Astrocyte (in vitro differentiated cells and primary cell): ENCODE measurements around the gene LRRTM4. TPM values are rescaled to one million over a fixed set of nuclear protein-coding genes. Genes with fewer than 3 reads are reported as not detected.

Experiments
- DNase-seq: peaks from one replicate; pipeline ENCODE4 v3.0.0-alpha.2; 2010; ENCODE audit warnings: low read depth
- FAIRE-seq: peaks from 2 replicates; lab custom pipeline; 2011; peaks lifted over from hg19 to GRCh38; lab: Jason Lieb, UNC
- H2AFZ ChIP-seq: 2 replicates; pipeline ENCODE4 v1.6.0; 2012; ENCODE audit warnings: low read depth, low read length, inconsistent platforms
- H3K27ac ChIP-seq: 2 replicates; pipeline ENCODE4 v1.5.1; 2011; ENCODE audit warnings: low read depth, low read length, inconsistent platforms
- H3K27me3 ChIP-seq: 2 replicates; pipeline ENCODE4 v1.6.0; 2011; ENCODE audit warnings: low read length, inconsistent platforms; ENCODE audit not compliant: insufficient read depth
- H3K36me3 ChIP-seq: 2 replicates; pipeline ENCODE4 v1.5.1; 2011; ENCODE audit warnings: low read length, inconsistent platforms; ENCODE audit not compliant: insufficient read depth
- H3K4me1 ChIP-seq: 2 replicates; pipeline ENCODE4 v1.5.1; 2011; ENCODE audit warnings: low read length, inconsistent platforms; ENCODE audit not compliant: insufficient read depth
- H3K4me2 ChIP-seq: 2 replicates; pipeline ENCODE4 v1.6.0; 2012; ENCODE audit warnings: low read length, inconsistent platforms
- H3K4me3 ChIP-seq: 2 replicates; pipeline ENCODE4 v1.5.1; 2011; ENCODE audit warnings: low read depth, mild to moderate bottlenecking, low read length, inconsistent platforms; ENCODE audit not compliant: insufficient read depth
- H3K79me2 ChIP-seq: 2 replicates; pipeline ENCODE4 v1.6.0; 2012; ENCODE audit warnings: mild to moderate bottlenecking, low read length, inconsistent platforms; ENCODE audit not compliant: insufficient read depth
- H3K9ac ChIP-seq: 2 replicates; pipeline ENCODE4 v1.6.0; 2012; ENCODE audit warnings: mild to moderate bottlenecking, low read length, inconsistent platforms
- H3K9me3 ChIP-seq: 2 replicates; pipeline ENCODE4 v1.5.1; 2012; ENCODE audit warnings: low read depth, mild to moderate bottlenecking, low read length, inconsistent platforms; ENCODE audit not compliant: insufficient read depth
- H4K20me1 ChIP-seq: 2 replicates; pipeline ENCODE4 v1.6.0; 2012; ENCODE audit warnings: low read length, inconsistent platforms; ENCODE audit not compliant: insufficient read depth
- H3K27ac Mint-ChIP-seq: one replicate; pipeline ENCODE4 v1.8.0; 2021; ENCODE audit warnings: mild to moderate bottlenecking, mixed read lengths; ENCODE audit not compliant: unreplicated experiment
- H3K27me3 Mint-ChIP-seq: one replicate; pipeline ENCODE4 v1.8.0; 2021; ENCODE audit warnings: low read depth, mixed read lengths; ENCODE audit not compliant: unreplicated experiment
- H3K36me3 Mint-ChIP-seq: one replicate; pipeline ENCODE4 v1.8.0; 2021; ENCODE audit warnings: low read depth, mixed read lengths; ENCODE audit not compliant: unreplicated experiment
- H3K4me1 Mint-ChIP-seq: one replicate; pipeline ENCODE4 v1.8.0; 2021; ENCODE audit warnings: low read depth, mixed read lengths; ENCODE audit not compliant: unreplicated experiment
- H3K4me3 Mint-ChIP-seq: one replicate; pipeline ENCODE4 v1.8.0; 2021; ENCODE audit warnings: mild to moderate bottlenecking, moderate library complexity, mixed read lengths; ENCODE audit not compliant: unreplicated experiment
- H3K9me3 Mint-ChIP-seq: one replicate; pipeline ENCODE4 v1.8.0; 2021; ENCODE audit warnings: mild to moderate bottlenecking, mixed read lengths; ENCODE audit not compliant: unreplicated experiment
- CTCF ChIP-seq: IDR thresholded peaks from 2 replicates; pipeline ENCODE4 v1.5.1; 2011; ENCODE audit warnings: low read depth, mild to moderate bottlenecking, inconsistent platforms, low read length, moderate library complexity; ENCODE audit not compliant: insufficient read depth
- EZH2 ChIP-seq: IDR thresholded peaks from 2 replicates; pipeline ENCODE4 v1.6.1; 2012; ENCODE audit warnings: mild to moderate bottlenecking, low read length, inconsistent platforms; ENCODE audit not compliant: insufficient read depth
- total RNA-seq: library from RNA; stranded (reverse); gene quantifications from 2 replicates; pipeline ENCODE4 v1.2.1, GENCODE V29; 2021

LRRTM4 gene
- total RNA-seq, 1 donor from 2014 or later = 0.59 TPM

GRCh38 chr2:77296791-77297190 is 225.4 kb downstream of the LRRTM4 start:
- no peak overlapping the region for H3K9ac ChIP-seq
- TF ChIP-seq EZH2 = no peak
- no peak for TF ChIP-seq CTCF
- no peaks in the 10 kb centered on the region for H3K9me3 ChIP-seq
- H3K36me3 Mint-ChIP-seq = no peaks in the 10 kb centered on the region
- no peaks in the 10 kb centered on the region for H3K36me3 ChIP-seq
- no peaks in the 10 kb centered on the region for H3K27me3 Mint-ChIP-seq
- H3K27ac ChIP-seq = no peak overlapping the region
- no peaks in the 10 kb centered on the region for H3K4me1 ChIP-seq
- no peaks in the 10 kb centered on the region for H3K79me2 ChIP-seq
- no peak overlapping the region for H2AFZ ChIP-seq
- no peaks in the 10 kb centered on the region for H3K4me1 Mint-ChIP-seq
- H3K27me3 ChIP-seq = no peaks in the 10 kb centered on the region
- H3K4me3 Mint-ChIP-seq = no peak overlapping the region
- H3K9me3 Mint-ChIP-seq = no peaks in the 10 kb centered on the region
- no peak overlapping the region for H3K4me3 ChIP-seq
- no peak for FAIRE-seq
- DNase-seq = no peak
- no peaks in the 10 kb centered on the region for H4K20me1 ChIP-seq
- H3K27ac Mint-ChIP-seq = no peak overlapping the region
- H3K4me2 ChIP-seq = no peak overlapping the region

- no peak for DNase-seq
- Histone ChIP-seq H3K9me3 (no peaks in the 10 kb centered on the region), H4K20me1 (no peaks in the 10 kb centered on the region), H3K4me3 (no peak overlapping the region), H3K9ac (no peak overlapping the region), H3K36me3 (no peaks in the 10 kb centered on the region), H2AFZ (no peak overlapping the region), H3K4me2 (no peak overlapping the region), H3K4me1 (no peaks in the 10 kb centered on the region), H3K27ac (no peak overlapping the region), H3K79me2 (no peaks in the 10 kb centered on the region), H3K27me3 (no peaks in the 10 kb centered on the region)
- Mint-ChIP-seq H3K36me3 (no peaks in the 10 kb centered on the region), H3K9me3 (no peaks in the 10 kb centered on the region), H3K27ac (no peak overlapping the region), H3K4me1 (no peaks in the 10 kb centered on the region), H3K27me3 (no peaks in the 10 kb centered on the region), H3K4me3 (no peak overlapping the region)
- TF ChIP-seq CTCF (no peak), EZH2 (no peak)
- no peak for FAIRE-seq
Observed at GRCh38 chr2:77294474-77294873, 227.7 kb downstream of the LRRTM4 start.

- Histone ChIP-seq H3K27me3 (no peaks in the 10 kb centered on the region), H3K27ac (no peak overlapping the region), H3K4me3 (no peak overlapping the region), H3K9me3 (no peaks in the 10 kb centered on the region), H3K4me2 (no peak overlapping the region), H3K36me3 (no peaks in the 10 kb centered on the region), H3K79me2 (no peaks in the 10 kb centered on the region), H2AFZ (no peak overlapping the region), H3K9ac (no peak overlapping the region), H3K4me1 (no peaks in the 10 kb centered on the region), H4K20me1 (no peaks in the 10 kb centered on the region)
- Mint-ChIP-seq H3K4me3 (no peak overlapping the region), H3K27ac (no peak overlapping the region), H3K27me3 (no peaks in the 10 kb centered on the region), H3K36me3 (no peaks in the 10 kb centered on the region), H3K4me1 (peaks cover 15% of the 10 kb centered on the region), H3K9me3 (no peaks in the 10 kb centered on the region)
- no peak for TF ChIP-seq CTCF
- no peak for TF ChIP-seq EZH2
- FAIRE-seq (no peak), DNase-seq (no peak)
Observed at GRCh38 chr2:77284353-77284752, 237.8 kb downstream of the LRRTM4 start.
